HUES6 (cell line): ENCODE data around the gene MDH1B.

ENCODE experiments used
- H3K27ac ChIP-seq: 2 replicates; pipeline ENCODE4 v1.7.0; 2013; ENCODE audit warnings: low read depth, mild to moderate bottlenecking, low read length, inconsistent platforms
- H3K27me3 ChIP-seq: 2 replicates; pipeline ENCODE4 v1.6.1; 2013; ENCODE audit warnings: low read length; ENCODE audit not compliant: control insufficient read depth, insufficient read depth
- H3K36me3 ChIP-seq: 2 replicates; pipeline ENCODE4 v1.6.1; 2013; ENCODE audit warnings: low read length; ENCODE audit not compliant: control insufficient read depth, insufficient read depth
- H3K4me1 ChIP-seq: 2 replicates; pipeline ENCODE4 v1.6.1; 2013; ENCODE audit warnings: low read length; ENCODE audit not compliant: control insufficient read depth, insufficient read depth
- H3K4me3 ChIP-seq: 2 replicates; pipeline ENCODE4 v1.5.1; 2013; ENCODE audit warnings: low read depth, low read length
- H3K9ac ChIP-seq: one replicate; pipeline ENCODE4 v1.6.1; 2013; ENCODE audit warnings: mild to moderate bottlenecking, low read length
- H3K9me3 ChIP-seq: 2 replicates; pipeline ENCODE4 v1.6.1; 2013; ENCODE audit warnings: low read depth, low read length; ENCODE audit not compliant: control insufficient read depth, insufficient read depth

The MDH1B gene

DNA sequence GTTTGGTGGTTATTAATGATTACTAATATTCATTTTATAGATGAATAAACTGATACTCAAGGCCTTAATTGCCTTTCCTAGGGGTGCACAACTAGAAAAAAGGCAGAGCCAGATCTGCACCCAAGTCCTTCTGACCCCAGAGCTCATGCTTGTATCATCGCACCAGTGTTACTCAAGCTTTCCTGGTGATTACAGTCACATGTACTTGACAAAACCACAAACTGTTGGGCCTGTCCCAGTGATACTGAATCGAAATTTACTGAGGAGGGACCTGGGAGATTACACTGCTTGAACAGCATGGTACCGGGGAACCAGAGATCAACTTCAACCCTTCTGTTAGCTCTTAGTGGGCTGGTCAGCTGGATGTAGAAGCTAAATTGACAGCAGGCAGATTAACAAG, 34.0 kb upstream of the MDH1B start:
- Histone ChIP-seq H3K27me3 (no peaks in the 10 kb centered on the region), H3K9me3 (no peaks in the 10 kb centered on the region), H3K36me3 (peaks cover 12% of the 10 kb centered on the region), H3K27ac (no peak overlapping the region), H3K4me3 (no peak overlapping the region), H3K4me1 (peaks cover 38% of the 10 kb centered on the region), H3K9ac (no peak overlapping the region)

DNA sequence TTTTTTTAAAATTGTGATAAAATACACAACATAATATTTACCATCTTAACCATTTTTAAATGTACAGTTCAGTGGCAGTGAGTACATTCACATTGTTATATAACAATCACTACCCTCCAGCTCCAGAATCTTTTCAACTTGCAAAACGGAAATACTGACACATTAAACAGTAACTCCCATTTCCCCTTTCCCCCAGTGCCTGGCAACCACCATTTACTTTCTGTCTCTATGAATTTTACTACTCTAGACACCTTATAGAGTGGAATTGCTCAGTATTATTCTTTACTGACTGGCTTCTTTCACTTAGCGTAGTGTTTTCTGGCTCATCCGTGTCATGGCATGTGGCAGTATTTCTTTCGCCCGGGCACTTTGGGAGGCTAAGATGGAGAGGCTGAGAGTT, 32.9 kb upstream of the MDH1B start:
- H3K27me3 ChIP-seq: no peaks in the 10 kb centered on the region
- H3K4me1 ChIP-seq: peaks cover 27% of the 10 kb centered on the region
- H3K4me3 ChIP-seq: no peak overlapping the region
- H3K9ac ChIP-seq: no peak overlapping the region
- peaks cover 19% of the 10 kb centered on the region for H3K36me3 ChIP-seq
- H3K27ac ChIP-seq: no peak overlapping the region
- no peaks in the 10 kb centered on the region for H3K9me3 ChIP-seq

DNA sequence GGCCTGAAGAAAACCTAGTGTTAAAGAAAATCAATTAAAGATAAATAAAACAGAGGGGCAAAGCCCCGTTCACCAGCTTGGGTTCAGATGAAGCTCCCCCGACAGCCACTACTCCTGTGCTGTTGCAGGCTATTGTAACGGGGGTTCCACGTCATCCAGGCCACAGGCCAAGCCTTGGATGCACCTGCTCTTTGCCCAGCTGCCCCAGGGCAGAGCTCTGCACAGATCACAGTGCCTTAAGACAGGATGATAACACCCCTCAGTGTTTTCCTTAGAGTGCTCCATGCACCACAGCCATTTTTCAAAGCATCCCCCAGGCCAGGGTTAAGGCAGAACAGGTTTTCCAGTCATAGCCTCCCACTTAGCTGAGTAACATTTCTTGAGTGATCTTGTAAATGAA, 32.2 kb upstream of the MDH1B start:
- Histone ChIP-seq H3K36me3 (peaks cover 23% of the 10 kb centered on the region), H3K9ac (no peak overlapping the region), H3K4me3 (no peak overlapping the region), H3K27me3 (no peaks in the 10 kb centered on the region), H3K27ac (no peak overlapping the region), H3K4me1 (peaks cover 21% of the 10 kb centered on the region), H3K9me3 (no peaks in the 10 kb centered on the region)

DNA sequence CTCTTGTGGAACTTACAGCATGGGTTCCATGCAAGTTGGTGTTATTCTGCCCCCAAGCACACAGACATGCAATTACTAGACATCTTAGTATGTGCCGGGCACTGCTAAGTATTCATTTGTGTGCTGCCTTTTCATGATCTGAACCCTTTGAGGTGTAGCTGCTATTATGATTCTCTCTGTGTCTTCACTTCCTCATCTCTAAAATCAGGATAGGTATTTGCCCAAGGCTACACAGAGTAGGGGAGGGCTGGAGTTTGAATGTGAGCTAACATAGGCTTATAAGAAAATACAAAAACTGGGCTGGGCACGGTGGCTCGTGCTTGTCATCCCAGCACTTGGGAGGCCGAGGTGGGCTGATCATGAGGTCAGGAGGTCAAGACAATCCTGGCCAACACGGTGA, 27.5 kb upstream of the MDH1B start:
- no peak overlapping the region for H3K9ac ChIP-seq
- peaks cover 70% of the 10 kb centered on the region for H3K36me3 ChIP-seq
- H3K27me3 ChIP-seq: no peaks in the 10 kb centered on the region
- H3K4me3 ChIP-seq: no peak overlapping the region
- H3K27ac ChIP-seq: no peak overlapping the region
- H3K4me1 ChIP-seq: no peaks in the 10 kb centered on the region
- no peaks in the 10 kb centered on the region for H3K9me3 ChIP-seq

DNA sequence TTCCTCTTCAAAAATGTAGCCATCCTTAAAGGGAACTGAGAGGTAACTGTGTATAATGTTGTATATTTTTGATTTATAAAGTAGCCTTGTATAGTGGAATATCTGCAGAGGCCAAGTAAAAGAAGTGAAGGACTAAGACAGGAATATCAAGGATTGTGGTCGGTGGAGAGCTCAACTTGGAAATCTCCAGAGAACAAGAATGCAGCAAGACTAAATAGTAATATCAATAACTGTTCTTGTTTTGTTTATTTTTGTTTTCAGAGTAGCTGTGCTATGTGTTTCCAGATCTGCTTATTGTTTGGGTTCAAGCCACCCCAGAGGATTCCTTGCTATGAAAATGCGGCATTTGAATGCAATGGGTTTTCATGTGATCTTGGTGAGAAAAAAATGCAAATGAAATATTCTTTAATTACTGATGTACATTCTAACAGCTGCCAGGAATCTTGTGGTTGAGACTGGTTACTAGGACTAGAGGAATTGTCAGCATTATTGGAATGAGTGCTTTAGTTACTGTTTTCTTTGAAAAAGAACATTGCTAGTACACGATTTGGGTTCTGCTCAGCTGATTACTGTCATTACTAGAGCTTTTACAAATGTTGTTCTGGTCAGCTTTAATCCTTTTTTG, 25.3 kb upstream of the MDH1B start:
- Histone ChIP-seq H3K27ac (no peak overlapping the region), H3K9ac (no peak overlapping the region), H3K4me1 (no peaks in the 10 kb centered on the region), H3K9me3 (no peaks in the 10 kb centered on the region), H3K4me3 (no peak overlapping the region), H3K36me3 (peaks cover 87% of the 10 kb centered on the region), H3K27me3 (no peaks in the 10 kb centered on the region)

DNA sequence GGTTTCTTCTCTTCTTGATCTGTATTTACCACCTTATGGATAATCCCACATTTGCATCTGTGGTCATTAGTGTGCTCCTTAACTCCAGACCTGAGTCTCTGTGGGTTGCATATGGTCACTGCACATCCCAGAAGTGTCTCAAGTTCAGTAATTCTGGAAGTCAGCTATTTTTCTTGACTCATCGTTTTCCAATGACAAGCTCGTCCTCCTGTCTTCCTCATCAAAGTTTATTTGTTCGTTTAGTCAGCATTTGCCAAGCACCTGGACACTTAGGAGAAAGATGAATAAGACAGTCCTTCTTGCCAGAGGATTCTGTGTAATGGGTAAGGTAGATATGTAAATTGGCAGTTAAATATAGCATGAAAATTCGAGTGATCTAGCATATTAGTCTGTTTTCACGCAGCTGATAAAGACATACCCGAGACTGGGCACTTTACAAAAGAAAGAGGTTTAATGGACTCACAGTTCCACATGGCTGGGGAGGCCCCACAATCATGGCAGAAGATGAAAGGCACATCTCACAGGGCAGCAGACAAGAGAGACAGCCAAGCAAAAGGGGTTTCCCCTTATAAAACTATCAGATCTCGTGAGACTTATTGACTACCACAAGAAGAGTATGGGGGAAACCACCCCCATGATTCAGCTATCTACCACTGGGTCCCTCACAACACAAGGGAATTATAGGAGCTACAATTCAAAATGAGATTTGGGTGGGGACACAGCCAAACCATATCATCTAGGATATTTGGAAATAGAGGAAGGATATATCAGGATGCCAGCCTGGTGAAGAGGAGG, 19.6 kb upstream of the MDH1B start:
- H3K4me3 ChIP-seq: no peak overlapping the region
- H3K9ac ChIP-seq: no peak overlapping the region
- H3K27ac ChIP-seq: no peak overlapping the region
- H3K27me3 ChIP-seq: no peaks in the 10 kb centered on the region
- no peaks in the 10 kb centered on the region for H3K4me1 ChIP-seq
- no peaks in the 10 kb centered on the region for H3K9me3 ChIP-seq
- H3K36me3 ChIP-seq: peaks cover 77% of the 10 kb centered on the region

DNA sequence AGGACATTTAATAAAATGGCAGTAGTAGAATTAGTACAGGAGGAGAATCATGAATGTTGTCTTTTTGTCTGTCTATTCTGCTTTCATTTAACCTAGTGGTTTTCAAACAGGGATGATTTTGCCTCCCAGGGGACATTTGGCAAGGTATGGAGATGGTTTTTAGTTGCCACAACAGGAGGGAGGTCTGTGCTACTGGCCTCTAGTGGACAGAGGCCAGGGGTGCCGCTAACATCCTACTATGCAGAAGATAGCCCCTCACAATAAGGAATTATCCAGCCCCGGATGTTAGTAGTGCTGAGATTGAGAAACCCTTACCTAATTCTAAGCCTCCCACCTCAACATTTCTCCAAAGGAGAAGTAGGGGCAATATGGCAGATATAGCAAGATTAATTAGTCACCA, 18.6 kb upstream of the MDH1B start:
- no peak overlapping the region for H3K4me3 ChIP-seq
- H3K27me3 ChIP-seq: no peaks in the 10 kb centered on the region
- H3K9me3 ChIP-seq: no peaks in the 10 kb centered on the region
- no peak overlapping the region for H3K9ac ChIP-seq
- H3K36me3 ChIP-seq: peaks cover 76% of the 10 kb centered on the region
- no peaks in the 10 kb centered on the region for H3K4me1 ChIP-seq
- no peak overlapping the region for H3K27ac ChIP-seq

DNA sequence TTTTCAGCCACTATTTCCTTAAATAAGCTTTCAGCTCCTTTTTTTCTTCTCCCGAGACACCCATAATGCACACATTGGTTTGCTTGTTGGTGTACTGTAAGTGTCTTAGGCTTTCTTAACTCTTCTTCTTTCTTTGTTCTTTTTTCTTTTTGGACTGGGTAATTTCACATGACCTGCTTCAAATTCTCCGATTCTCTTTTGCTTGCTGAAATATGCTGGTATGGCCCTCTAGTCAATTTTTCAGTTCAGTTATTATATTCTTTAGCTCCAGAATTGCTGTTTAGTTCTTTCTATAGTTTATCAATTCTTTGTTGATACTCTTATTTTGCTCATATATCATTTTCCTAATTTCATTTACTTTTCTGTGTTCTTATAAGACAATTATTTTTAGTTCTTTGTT, 15.5 kb upstream of the MDH1B start:
- Histone ChIP-seq H3K9ac (no peak overlapping the region), H3K9me3 (peaks cover 6% of the 10 kb centered on the region), H3K27me3 (no peaks in the 10 kb centered on the region), H3K27ac (no peak overlapping the region), H3K36me3 (peaks cover 70% of the 10 kb centered on the region), H3K4me3 (no peak overlapping the region), H3K4me1 (no peaks in the 10 kb centered on the region)

DNA sequence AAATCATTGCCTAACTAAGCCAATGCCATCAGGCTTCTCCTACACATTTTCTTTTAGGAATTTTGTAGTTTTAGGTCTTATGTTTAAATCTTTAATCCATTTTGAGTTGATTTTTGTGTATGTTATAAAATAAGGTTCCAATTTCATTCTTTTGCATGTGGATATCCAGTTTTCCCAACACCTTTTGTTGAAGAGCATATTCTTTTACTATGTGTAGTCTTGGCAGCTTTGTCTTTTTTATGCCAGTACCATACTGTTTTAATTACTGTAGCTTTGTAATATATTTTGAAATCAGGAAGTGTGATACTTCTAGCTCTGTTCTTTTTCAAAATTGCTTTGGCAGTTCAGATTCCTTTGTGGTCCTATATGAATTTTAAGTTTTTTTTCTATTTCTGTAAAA, 11.3 kb upstream of the MDH1B start:
- Histone ChIP-seq H3K27ac (no peak overlapping the region), H3K9ac (no peak overlapping the region), H3K4me1 (no peaks in the 10 kb centered on the region), H3K27me3 (no peaks in the 10 kb centered on the region), H3K36me3 (peaks cover 83% of the 10 kb centered on the region), H3K9me3 (peaks cover 7% of the 10 kb centered on the region), H3K4me3 (no peak overlapping the region)

DNA sequence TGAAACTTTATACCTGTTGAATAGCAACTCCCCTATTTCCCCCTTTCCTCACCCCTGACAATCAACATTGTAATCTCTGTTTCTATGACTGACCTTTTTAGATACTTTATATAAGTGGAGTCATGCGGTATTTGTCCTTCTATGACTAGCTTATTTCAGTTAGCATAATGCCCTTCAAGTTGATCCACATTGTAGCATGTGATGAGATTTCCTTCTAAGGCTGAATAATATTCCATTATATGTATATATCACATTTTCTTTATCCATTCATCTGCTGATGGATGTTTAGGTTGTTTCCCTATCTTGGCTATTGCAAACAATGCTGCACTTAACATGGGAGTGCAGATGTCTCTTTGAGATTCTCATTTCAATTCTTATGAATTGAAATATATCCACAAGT, 9.7 kb upstream of the MDH1B start:
- Histone ChIP-seq H3K27me3 (no peaks in the 10 kb centered on the region), H3K4me1 (no peaks in the 10 kb centered on the region), H3K36me3 (peaks cover 87% of the 10 kb centered on the region), H3K27ac (no peak overlapping the region), H3K9me3 (peaks cover 7% of the 10 kb centered on the region), H3K9ac (no peak overlapping the region), H3K4me3 (no peak overlapping the region)

DNA sequence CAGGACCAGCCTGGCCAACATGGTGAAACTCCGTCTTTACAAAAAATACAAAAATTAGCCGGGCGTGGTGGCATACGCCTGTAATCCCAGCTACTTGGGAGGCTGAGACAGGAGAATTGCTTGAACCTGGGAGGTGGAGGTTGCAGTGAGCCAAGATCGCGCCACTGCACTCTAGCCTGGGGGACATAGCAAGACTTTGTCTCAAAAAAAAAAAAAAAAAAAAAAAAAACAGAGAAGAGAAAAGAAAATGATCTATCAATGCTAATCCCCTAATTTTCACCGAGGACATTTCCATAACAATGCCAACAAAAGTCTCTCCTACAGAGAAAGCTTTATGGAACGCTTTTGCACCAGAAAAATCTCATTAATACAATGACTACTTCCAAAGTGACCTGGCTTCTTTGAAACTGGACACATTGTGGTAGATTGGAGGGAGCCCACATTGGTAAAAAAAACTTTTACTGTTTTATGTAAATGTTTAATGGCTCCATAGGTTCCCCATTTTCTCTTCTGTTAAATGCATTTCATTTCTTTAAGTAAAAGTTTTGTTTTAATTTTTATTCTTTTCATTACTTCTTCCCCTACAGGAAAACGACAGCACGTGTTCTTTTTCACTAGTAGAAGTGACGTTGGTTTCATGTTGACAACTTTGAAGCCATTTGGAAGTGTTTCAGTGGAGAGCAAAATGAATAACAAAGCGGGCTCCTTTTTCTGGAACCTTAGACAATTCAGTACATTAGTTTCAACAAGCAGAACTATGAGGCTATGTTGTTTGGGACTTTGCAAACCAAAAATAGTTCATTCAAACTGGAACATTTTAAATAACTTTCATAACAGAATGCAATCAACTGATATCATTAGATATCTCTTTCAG, 1.2 kb upstream of the MDH1B start:
- peak overlapping the region; percentile 95 for H3K9ac ChIP-seq
- peaks cover 15% of the 10 kb centered on the region; the same call in 1 of the 2 replicates for H3K27me3 ChIP-seq
- peaks cover 30% of the 10 kb centered on the region for H3K36me3 ChIP-seq
- peaks cover 10% of the 10 kb centered on the region for H3K4me1 ChIP-seq
- no peaks in the 10 kb centered on the region for H3K9me3 ChIP-seq
- peak overlapping the region; percentile 83; the same call in 1 of the 2 replicates for H3K27ac ChIP-seq
- peak overlapping the region; percentile 92 for H3K4me3 ChIP-seq
